ENCODE measurements around the gene ZNF488.

ZNF488 gene

DNA sequence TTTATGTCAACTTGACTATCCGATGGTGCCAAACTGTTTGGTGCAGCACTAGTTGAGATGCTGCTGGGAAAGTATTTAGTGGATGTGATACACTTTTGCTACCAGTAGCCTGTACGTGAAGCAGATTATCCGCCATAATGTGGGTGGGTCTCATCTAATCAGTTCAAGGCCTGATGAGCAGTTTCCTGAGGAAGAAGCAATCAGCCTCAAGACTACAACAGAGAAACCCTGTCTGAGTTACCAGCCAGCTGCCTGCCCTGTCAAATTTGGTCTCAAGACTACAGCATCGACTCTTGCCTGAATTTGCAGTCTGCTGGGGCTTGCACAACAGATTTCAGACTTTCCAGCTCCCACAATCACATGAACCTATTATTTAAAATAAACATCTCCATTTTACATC lies 46.8 kb downstream of the ZNF488 start:
- Histone ChIP-seq H4K5ac (ENCODE audit: low read length) (no peak overlapping the region), H2BK120ac (ENCODE audit: low read depth, low read length) (no peak overlapping the region), H3K79me2 (ENCODE audit: control insufficient read depth, insufficient read depth, low read length) (no peaks in the 10 kb centered on the region), H2BK5ac (ENCODE audit: low read length) (no peak overlapping the region), H3K4me1 (ENCODE audit: control insufficient read depth, low read depth, low read length) (no peaks in the 10 kb centered on the region), H3K79me1 (ENCODE audit: low read length) (no peaks in the 10 kb centered on the region), H2BK15ac (replicated peaks; ENCODE audit: low read depth) (no peak overlapping the region), H3K4ac (ENCODE audit: low read depth, low read length) (no peak overlapping the region), H3K4me2 (ENCODE audit: low read length) (no peak overlapping the region), H3K27ac (ENCODE audit: low read depth, low read length) (no peak overlapping the region), H4K8ac (ENCODE audit: low read depth, low read length) (no peak overlapping the region), H3K18ac (ENCODE audit: low read length) (no peak overlapping the region), H3K9ac (ENCODE audit: low read length) (no peak overlapping the region), H2AK5ac (ENCODE audit: low read length) (no peak overlapping the region), H3K36me3 (ENCODE audit: control insufficient read depth, insufficient read depth, low read length) (no peaks in the 10 kb centered on the region), H3K4me3 (ENCODE audit: low read length) (no peak overlapping the region), H3K23ac (ENCODE audit: low read length) (no peak overlapping the region), H3K27me3 (ENCODE audit: insufficient read depth, low read length, poor library complexity) (no peaks in the 10 kb centered on the region), H3K56ac (ENCODE audit: low read length) (no peak overlapping the region)
- WGBS (ENCODE audit: extremely low coverage, insufficient coverage, low lambda C conversion rate) = no CpG with 5 or more reads among the region's 4 CpGs
- no peak for DNase-seq

DNA sequence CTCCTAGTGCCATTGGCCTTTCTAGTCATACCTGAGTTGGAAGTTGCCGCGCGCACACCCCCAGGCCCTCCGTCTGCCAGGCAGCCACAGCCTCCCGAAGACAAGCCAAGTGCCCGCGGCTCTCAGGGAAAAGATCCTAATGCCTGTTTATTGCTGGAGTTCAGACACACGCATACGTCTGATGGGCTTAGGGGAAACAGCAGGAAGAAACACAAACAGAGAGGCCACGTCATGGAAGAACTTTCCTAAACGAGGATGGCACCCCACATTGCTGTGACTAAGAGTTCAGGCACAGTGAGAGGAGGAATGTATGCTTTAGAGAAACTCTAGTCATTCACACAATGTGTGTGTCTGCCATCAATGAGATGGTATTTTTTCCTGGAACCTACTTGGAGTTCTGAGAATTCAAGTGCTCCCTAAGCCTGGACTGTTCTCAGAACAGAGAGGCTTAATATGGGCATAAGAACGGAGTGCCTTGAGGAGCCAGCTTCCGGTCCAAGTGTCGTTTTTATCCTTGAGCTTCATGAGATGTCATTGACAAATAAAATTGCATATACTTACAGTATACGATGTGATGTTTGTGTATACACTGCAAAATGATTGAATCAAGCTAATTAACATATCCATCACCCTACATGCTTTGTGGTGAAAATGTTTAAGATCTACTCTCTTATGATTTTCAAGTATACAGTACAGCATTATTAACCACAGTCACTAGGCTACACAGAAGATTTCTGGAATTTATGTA lies 47.5 kb downstream of the ZNF488 start:
- Histone ChIP-seq H3K27me3 (ENCODE audit: insufficient read depth, low read length, poor library complexity) (no peaks in the 10 kb centered on the region), H3K23ac (ENCODE audit: low read length) (no peak overlapping the region), H3K4ac (ENCODE audit: low read depth, low read length) (no peak overlapping the region), H3K9ac (ENCODE audit: low read length) (no peak overlapping the region), H3K18ac (ENCODE audit: low read length) (no peak overlapping the region), H3K79me2 (ENCODE audit: control insufficient read depth, insufficient read depth, low read length) (no peaks in the 10 kb centered on the region), H4K5ac (ENCODE audit: low read length) (no peak overlapping the region), H3K4me2 (ENCODE audit: low read length) (no peak overlapping the region), H3K79me1 (ENCODE audit: low read length) (no peaks in the 10 kb centered on the region), H3K4me1 (ENCODE audit: control insufficient read depth, low read depth, low read length) (no peaks in the 10 kb centered on the region), H3K4me3 (ENCODE audit: low read length) (no peak overlapping the region), H3K36me3 (ENCODE audit: control insufficient read depth, insufficient read depth, low read length) (no peaks in the 10 kb centered on the region), H2BK15ac (replicated peaks; ENCODE audit: low read depth) (no peak overlapping the region), H4K8ac (ENCODE audit: low read depth, low read length) (no peak overlapping the region), H2AK5ac (ENCODE audit: low read length) (no peak overlapping the region), H3K27ac (ENCODE audit: low read depth, low read length) (no peak overlapping the region), H3K56ac (ENCODE audit: low read length) (no peak overlapping the region), H2BK5ac (ENCODE audit: low read length) (no peak overlapping the region), H2BK120ac (ENCODE audit: low read depth, low read length) (no peak overlapping the region)
- WGBS (ENCODE audit: extremely low coverage, insufficient coverage, low lambda C conversion rate) = no CpG with 5 or more reads among the region's 15 CpGs
- no peak for DNase-seq

DNA sequence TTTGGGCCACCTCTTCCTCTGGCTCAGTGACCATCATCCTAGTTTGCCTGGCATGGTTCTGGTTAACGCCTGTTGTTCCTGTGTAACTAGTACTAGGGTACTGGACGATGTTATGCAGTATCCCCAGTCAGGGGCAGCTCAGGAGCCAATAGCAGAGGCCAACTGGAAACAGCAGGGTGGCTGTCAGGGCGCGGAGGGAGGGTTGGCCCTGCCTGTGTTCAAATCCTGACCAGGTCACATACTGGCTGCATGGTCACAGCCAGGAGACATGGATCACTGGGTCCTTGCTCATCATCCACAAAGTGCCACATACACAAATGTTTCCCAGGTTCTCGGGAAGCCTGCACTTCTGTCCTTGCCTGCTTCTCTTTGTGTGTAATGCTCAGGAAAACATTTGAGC lies 48.2 kb downstream of the ZNF488 start:
- no peak for DNase-seq
- H3K79me1 ChIP-seq (ENCODE audit: low read length) = no peaks in the 10 kb centered on the region
- H3K9ac ChIP-seq (ENCODE audit: low read length) = no peak overlapping the region
- H2BK5ac ChIP-seq (ENCODE audit: low read length) = no peak overlapping the region
- H3K79me2 ChIP-seq (ENCODE audit: control insufficient read depth, insufficient read depth, low read length) = no peaks in the 10 kb centered on the region
- H3K27me3 ChIP-seq (ENCODE audit: insufficient read depth, low read length, poor library complexity) = no peaks in the 10 kb centered on the region
- no peak overlapping the region for H3K18ac ChIP-seq (ENCODE audit: low read length)
- no peak overlapping the region for H3K4me2 ChIP-seq (ENCODE audit: low read length)
- H3K36me3 ChIP-seq (ENCODE audit: control insufficient read depth, insufficient read depth, low read length) = no peaks in the 10 kb centered on the region
- no peaks in the 10 kb centered on the region for H3K4me1 ChIP-seq (ENCODE audit: control insufficient read depth, low read depth, low read length)
- no peak overlapping the region for H4K8ac ChIP-seq (ENCODE audit: low read depth, low read length)
- H2AK5ac ChIP-seq (ENCODE audit: low read length) = no peak overlapping the region
- H3K27ac ChIP-seq (ENCODE audit: low read depth, low read length) = no peak overlapping the region
- H3K4ac ChIP-seq (ENCODE audit: low read depth, low read length) = no peak overlapping the region
- H3K4me3 ChIP-seq (ENCODE audit: low read length) = no peak overlapping the region
- H2BK15ac ChIP-seq (replicated peaks; ENCODE audit: low read depth) = no peak overlapping the region
- H3K23ac ChIP-seq (ENCODE audit: low read length) = no peak overlapping the region
- no peak overlapping the region for H4K5ac ChIP-seq (ENCODE audit: low read length)
- no peak overlapping the region for H2BK120ac ChIP-seq (ENCODE audit: low read depth, low read length)
- no CpG with 5 or more reads among the region's 5 CpGs for WGBS (ENCODE audit: extremely low coverage, insufficient coverage, low lambda C conversion rate)
- H3K56ac ChIP-seq (ENCODE audit: low read length) = no peak overlapping the region

DNA sequence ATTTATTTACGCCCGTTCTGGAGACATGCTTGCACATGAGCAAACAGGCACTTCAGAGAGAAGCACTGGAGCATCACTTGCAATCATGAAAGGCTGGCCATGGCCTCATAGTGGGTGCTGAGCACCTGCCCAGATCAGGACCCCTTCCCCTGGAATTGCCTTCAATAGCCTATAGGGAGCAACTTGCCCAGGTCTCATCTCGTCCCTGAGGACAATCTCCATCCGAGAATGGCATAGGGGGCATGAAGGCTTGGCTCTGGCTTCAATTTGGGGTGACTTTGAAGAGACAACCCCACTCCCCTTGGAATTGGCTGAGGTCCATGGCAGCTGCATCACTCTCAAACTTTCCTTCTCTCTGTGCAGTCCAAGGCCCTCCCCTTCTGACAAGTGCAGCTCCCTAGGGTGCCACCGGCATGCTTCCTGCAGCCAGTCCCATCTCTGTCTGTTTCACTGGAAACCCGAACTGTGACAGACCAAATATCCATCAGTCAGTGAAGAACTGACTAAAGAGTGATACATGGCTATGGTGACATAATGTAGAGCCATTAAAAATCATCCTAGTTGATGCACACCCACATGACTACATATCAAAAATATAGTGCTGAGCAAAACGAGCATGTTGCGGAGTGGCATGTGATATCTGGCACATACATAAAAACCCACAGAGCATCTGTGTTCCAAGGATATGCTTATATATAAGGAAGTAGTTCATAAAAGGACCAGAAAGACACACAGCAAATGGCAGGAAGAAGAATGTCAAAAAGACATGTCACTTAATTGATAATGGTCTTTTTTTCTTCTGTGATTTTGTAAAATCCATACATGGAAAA lies 49.4 kb downstream of the ZNF488 start:
- Histone ChIP-seq H4K8ac (ENCODE audit: low read depth, low read length) (no peak overlapping the region), H3K36me3 (ENCODE audit: control insufficient read depth, insufficient read depth, low read length) (no peaks in the 10 kb centered on the region), H4K5ac (ENCODE audit: low read length) (no peak overlapping the region), H2BK5ac (ENCODE audit: low read length) (no peak overlapping the region), H3K4me1 (ENCODE audit: control insufficient read depth, low read depth, low read length) (no peaks in the 10 kb centered on the region), H3K79me1 (ENCODE audit: low read length) (no peaks in the 10 kb centered on the region), H3K4me2 (ENCODE audit: low read length) (no peak overlapping the region), H2BK120ac (ENCODE audit: low read depth, low read length) (no peak overlapping the region), H3K27ac (ENCODE audit: low read depth, low read length) (no peak overlapping the region), H3K79me2 (ENCODE audit: control insufficient read depth, insufficient read depth, low read length) (no peaks in the 10 kb centered on the region), H3K56ac (ENCODE audit: low read length) (no peak overlapping the region), H2AK5ac (ENCODE audit: low read length) (no peak overlapping the region), H3K18ac (ENCODE audit: low read length) (no peak overlapping the region), H3K4ac (ENCODE audit: low read depth, low read length) (no peak overlapping the region), H2BK15ac (replicated peaks; ENCODE audit: low read depth) (no peak overlapping the region), H3K4me3 (ENCODE audit: low read length) (no peak overlapping the region), H3K9ac (ENCODE audit: low read length) (no peak overlapping the region), H3K23ac (ENCODE audit: low read length) (no peak overlapping the region), H3K27me3 (ENCODE audit: insufficient read depth, low read length, poor library complexity) (no peaks in the 10 kb centered on the region)
- no peak for DNase-seq
- WGBS (ENCODE audit: extremely low coverage, insufficient coverage, low lambda C conversion rate) = no CpG with 5 or more reads among the region's 8 CpGs

DNA sequence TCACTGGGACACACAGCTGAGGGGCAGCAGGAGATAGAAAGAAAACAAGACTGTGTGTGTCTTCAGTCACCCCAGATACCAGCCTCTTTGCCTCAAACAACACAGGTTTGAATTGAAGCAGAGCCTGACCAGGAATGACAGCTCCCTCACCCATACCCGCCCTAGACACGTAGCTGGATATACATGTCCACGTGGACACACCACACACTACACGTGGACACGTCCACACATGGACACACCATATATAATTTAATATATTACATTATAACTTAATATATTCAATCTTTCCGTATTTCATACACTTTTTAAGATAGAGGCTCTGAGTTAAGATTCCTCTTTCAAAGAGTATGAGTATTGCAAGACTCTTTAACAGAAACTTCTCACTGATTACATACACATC lies 50.6 kb downstream of the ZNF488 start:
- no peaks in the 10 kb centered on the region for H3K79me2 ChIP-seq (ENCODE audit: control insufficient read depth, insufficient read depth, low read length)
- H3K4me1 ChIP-seq (ENCODE audit: control insufficient read depth, low read depth, low read length) = no peaks in the 10 kb centered on the region
- DNase-seq = no peak
- H3K23ac ChIP-seq (ENCODE audit: low read length) = no peak overlapping the region
- H3K9ac ChIP-seq (ENCODE audit: low read length) = no peak overlapping the region
- no peak overlapping the region for H3K4me2 ChIP-seq (ENCODE audit: low read length)
- no peak overlapping the region for H3K4ac ChIP-seq (ENCODE audit: low read depth, low read length)
- H3K79me1 ChIP-seq (ENCODE audit: low read length) = no peaks in the 10 kb centered on the region
- no peak overlapping the region for H4K8ac ChIP-seq (ENCODE audit: low read depth, low read length)
- no peak overlapping the region for H4K5ac ChIP-seq (ENCODE audit: low read length)
- H3K56ac ChIP-seq (ENCODE audit: low read length) = no peak overlapping the region
- H2BK15ac ChIP-seq (replicated peaks; ENCODE audit: low read depth) = no peak overlapping the region
- H3K27me3 ChIP-seq (ENCODE audit: insufficient read depth, low read length, poor library complexity) = no peaks in the 10 kb centered on the region
- WGBS (ENCODE audit: extremely low coverage, insufficient coverage, low lambda C conversion rate) = 100% methylated on average over 3 of the region's 6 CpGs
- H2BK5ac ChIP-seq (ENCODE audit: low read length) = no peak overlapping the region
- H3K27ac ChIP-seq (ENCODE audit: low read depth, low read length) = no peak overlapping the region
- H3K4me3 ChIP-seq (ENCODE audit: low read length) = no peak overlapping the region
- no peaks in the 10 kb centered on the region for H3K36me3 ChIP-seq (ENCODE audit: control insufficient read depth, insufficient read depth, low read length)
- no peak overlapping the region for H3K18ac ChIP-seq (ENCODE audit: low read length)
- H2BK120ac ChIP-seq (ENCODE audit: low read depth, low read length) = no peak overlapping the region
- no peak overlapping the region for H2AK5ac ChIP-seq (ENCODE audit: low read length)

Data from mesendoderm (in vitro differentiated cells).